Ishikawa (cell line): ENCODE data around the gene IL31.

ENCODE experiments used
- CREB1 ChIP-seq: IDR thresholded peaks from 2 replicates; pipeline ENCODE4 v1.6.1; 2012; ENCODE audit warnings: low read depth
- EGR1 ChIP-seq: IDR thresholded peaks from 2 replicates; pipeline ENCODE4 v1.6.1; 2012
- EP300 ChIP-seq: IDR thresholded peaks from 2 replicates; pipeline ENCODE4 v1.6.1; 2012; ENCODE audit warnings: borderline replicate concordance
- FOXM1 ChIP-seq: IDR thresholded peaks from 2 replicates; pipeline ENCODE4 v1.6.1; 2012; ENCODE audit warnings: low read depth, borderline replicate concordance
- MAX ChIP-seq: IDR thresholded peaks from 2 replicates; pipeline ENCODE4 v1.6.1; 2012
- NFIC ChIP-seq: IDR thresholded peaks from 2 replicates; pipeline ENCODE4 v1.6.1; 2012
- RAD21 ChIP-seq: IDR thresholded peaks from 2 replicates; pipeline ENCODE4 v1.6.1; 2012; ENCODE audit warnings: low read depth
- REST ChIP-seq: IDR thresholded peaks from 2 replicates; pipeline ENCODE4 v1.6.1; 2012; ENCODE audit warnings: low read depth, mild to moderate bottlenecking
- TAF1 ChIP-seq: IDR thresholded peaks from 2 replicates; pipeline ENCODE4 v1.6.1; 2012; ENCODE audit warnings: low read depth, mild to moderate bottlenecking
- TCF12 ChIP-seq: IDR thresholded peaks from 2 replicates; pipeline ENCODE4 v1.6.1; 2012; ENCODE audit warnings: low read depth
- TEAD4 ChIP-seq: IDR thresholded peaks from 2 replicates; pipeline ENCODE4 v1.6.1; 2012
- YY1 ChIP-seq: IDR thresholded peaks from 2 replicates; pipeline ENCODE4 v1.6.1; 2012; ENCODE audit warnings: low read depth

GRCh38 chr12:122126342-122126635 is 47.7 kb downstream of the IL31 start:
- TF ChIP-seq EGR1 (no peak), TCF12 (no peak), NFIC (no peak), CREB1 (no peak), RAD21 (no peak), MAX (no peak), REST (no peak), FOXM1 (no peak), EP300 (no peak), TAF1 (no peak), YY1 (no peak), TEAD4 (no peak)
